Esophagus squamous epithelium (tissue), 5 donors: ENCODE results near the gene MYH8. TPM values are rescaled to one million over a fixed set of nuclear protein-coding genes. Genes with fewer than 3 reads are reported as not detected.

Experiments
- DNase-seq: peaks from one replicate; lab custom pipeline; 2025; lab: John Stamatoyannopoulos, UW
- H3K27ac ChIP-seq, 4 donors: fragments of 200-600 bp; sonication (generic); one replicate each; pipeline ENCODE4 v1.5.1; 2016 to 2019; ENCODE audit warnings: mild to moderate bottlenecking in 1 of 4
- H3K27me3 ChIP-seq, 4 donors: fragments of 200-600 bp; sonication (generic); 1 replicate in 3 of 4; 2 replicates in 1 of 4; pipeline versions ENCODE4 v1.5.1 to v1.6.0; 2017 to 2021; ENCODE audit warnings: antibody characterized with exemption in 1 of 4
- H3K36me3 ChIP-seq, 3 donors: fragments of 200-600 bp; sonication (generic); one replicate each; pipeline ENCODE4 v1.5.1; 2016 to 2019
- H3K4me1 ChIP-seq, 3 donors: fragments of 200-600 bp; sonication (generic); one replicate each; pipeline ENCODE4 v1.5.1; 2017 to 2019
- H3K4me3 ChIP-seq, 4 donors: fragments of 200-600 bp; sonication (generic); 1 replicate in 3 of 4; 2 replicates in 1 of 4; pipeline ENCODE4 v1.5.1; 2016 to 2019; ENCODE audit warnings: mild to moderate bottlenecking in 2 of 4, moderate library complexity in 1 of 4
- H3K9me3 ChIP-seq, 3 donors: fragments of 200-600 bp; sonication (generic); one replicate each; pipeline ENCODE4 v1.5.1; 2016 to 2019
- POLR2A ChIP-seq, 4 donors: fragments of 450-650 bp; IDR thresholded peaks; one replicate each; pipeline ENCODE4 v1.6.1; 2017; ENCODE audit warnings: antibody characterized with exemption in 4 of 4, mild to moderate bottlenecking in 4 of 4, moderate library complexity in 3 of 4
- WGBS, 2 donors: methylation state at CpG; one replicate each; pipeline ENCODE4 v1.1.5; 2018; 5-methylcytosine and 5-hydroxymethylcytosine counted together
- intact Hi-C: fragments of 100-400 bp; cut with DNase I; formaldehyde crosslinking; loops from one replicate; pipeline ENCODE4 v1.15.0; 2022
- total RNA-seq, 4 donors: library from RNA; depleted of rRNA; stranded (reverse); fragments of >200 nt; gene quantifications; one replicate each; pipeline ENCODE4 v1.1.0, GENCODE V29; 2016
- TF ChIP-seq, protein P1 (sequence below), 6 experiments: fragments of 450-650 bp in 4 of 6; fragments of 200-600 bp in 2 of 6; sonication (generic) in 2 of 6; IDR thresholded peaks; one replicate each; pipeline ENCODE4 v1.5.1; 2016 to 2019; ENCODE audit warnings: antibody characterized with exemption in 6 of 6, mild to moderate bottlenecking in 4 of 6, moderate library complexity in 4 of 6
- donor health status: DM: yes; HTN: yes; CAD: no.

The MYH8 gene
- total RNA-seq, 4 donors from 2014 or later, result not detected

DNA sequence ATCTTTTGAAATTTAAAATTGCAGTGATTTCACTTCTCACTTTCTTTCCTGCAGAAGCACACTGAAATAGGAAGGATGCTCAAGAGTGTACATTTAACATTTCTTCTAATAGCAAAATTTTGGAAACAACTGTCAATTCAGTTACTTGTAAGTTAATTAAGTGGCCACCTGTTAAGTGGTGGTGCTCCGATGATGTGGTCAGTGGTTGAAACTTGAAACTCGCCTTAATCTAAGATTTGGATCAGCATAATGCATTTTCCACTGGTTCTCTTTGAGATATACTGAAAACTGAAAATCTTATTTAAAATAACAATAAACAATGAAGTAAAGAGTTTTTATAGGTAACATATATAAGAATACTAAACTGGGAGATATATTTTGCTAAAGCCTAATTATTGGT is 7.0 kb upstream of the MYH8 start:
- Histone ChIP-seq H3K36me3 (no peaks in the 10 kb centered on the region), H3K4me3 (no peak overlapping the region), H3K4me1 (no peaks in the 10 kb centered on the region), H3K9me3 (no peaks in the 10 kb centered on the region), H3K27ac (no peak overlapping the region), H3K27me3 (no peaks in the 10 kb centered on the region)
- intact Hi-C loops, result no loop called here
- no peak for DNase-seq
- WGBS, 2 donors, result 83 to 85% methylated on average over 2 of the region's 2 CpGs
- no peak for TF ChIP-seq POLR2A (IDR thresholded peaks at IDR 0.05)
- TF ChIP-seq, protein P1, sequence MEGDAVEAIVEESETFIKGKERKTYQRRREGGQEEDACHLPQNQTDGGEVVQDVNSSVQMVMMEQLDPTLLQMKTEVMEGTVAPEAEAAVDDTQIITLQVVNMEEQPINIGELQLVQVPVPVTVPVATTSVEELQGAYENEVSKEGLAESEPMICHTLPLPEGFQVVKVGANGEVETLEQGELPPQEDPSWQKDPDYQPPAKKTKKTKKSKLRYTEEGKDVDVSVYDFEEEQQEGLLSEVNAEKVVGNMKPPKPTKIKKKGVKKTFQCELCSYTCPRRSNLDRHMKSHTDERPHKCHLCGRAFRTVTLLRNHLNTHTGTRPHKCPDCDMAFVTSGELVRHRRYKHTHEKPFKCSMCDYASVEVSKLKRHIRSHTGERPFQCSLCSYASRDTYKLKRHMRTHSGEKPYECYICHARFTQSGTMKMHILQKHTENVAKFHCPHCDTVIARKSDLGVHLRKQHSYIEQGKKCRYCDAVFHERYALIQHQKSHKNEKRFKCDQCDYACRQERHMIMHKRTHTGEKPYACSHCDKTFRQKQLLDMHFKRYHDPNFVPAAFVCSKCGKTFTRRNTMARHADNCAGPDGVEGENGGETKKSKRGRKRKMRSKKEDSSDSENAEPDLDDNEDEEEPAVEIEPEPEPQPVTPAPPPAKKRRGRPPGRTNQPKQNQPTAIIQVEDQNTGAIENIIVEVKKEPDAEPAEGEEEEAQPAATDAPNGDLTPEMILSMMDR (IDR thresholded peaks at IDR 0.05), result no peak

DNA sequence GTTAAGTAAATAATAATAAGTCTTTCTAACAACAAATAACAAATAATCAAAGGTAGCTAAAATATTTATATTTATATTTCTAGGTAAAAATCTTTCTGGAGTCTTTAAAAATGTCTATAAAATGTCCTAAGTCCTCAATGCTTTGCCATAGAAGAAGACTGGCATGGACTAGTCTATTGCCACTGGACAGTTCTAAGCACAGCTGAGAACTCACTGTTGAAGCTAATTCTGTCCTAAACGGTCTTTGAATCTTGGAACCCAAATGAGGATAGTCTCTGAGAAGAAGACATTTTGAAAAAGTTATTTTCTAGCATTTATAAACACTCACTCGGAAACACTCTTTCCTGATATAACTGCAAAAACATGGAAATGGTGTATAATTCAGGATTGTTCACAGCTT is 539 bp downstream of the MYH8 start:
- 56 to 58% methylated on average over 2 of the region's 2 CpGs for WGBS, 2 donors
- TF ChIP-seq POLR2A (IDR thresholded peaks at IDR 0.05), result no peak
- TF ChIP-seq, protein P1 (IDR thresholded peaks at IDR 0.05), result no peak

DNA sequence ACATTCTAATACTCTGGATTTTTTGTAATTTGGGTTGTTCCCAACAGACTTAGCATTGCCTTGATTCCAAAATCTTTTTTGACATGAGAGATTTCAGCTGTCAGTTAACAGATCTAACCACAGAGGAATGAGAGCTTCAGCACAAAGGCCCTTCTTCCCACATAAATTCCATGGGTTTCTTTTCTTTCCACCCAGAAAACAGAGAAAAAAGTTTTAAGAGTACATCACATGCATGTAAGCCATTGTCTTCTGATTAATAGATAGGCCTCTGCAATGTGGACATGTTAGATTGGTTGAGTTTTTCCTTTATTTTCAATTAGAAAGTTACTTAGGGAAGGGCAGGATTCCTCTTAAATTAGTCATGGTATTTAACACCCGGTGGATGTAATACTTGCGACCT is 939 bp downstream of the MYH8 start:
- intact Hi-C loops, result no loop called here

More for the DNA sequence above, 539 bp downstream of the MYH8 start:
- Histone ChIP-seq H3K4me3 (no peak overlapping the region), H3K27me3 (no peaks in the 10 kb centered on the region), H3K4me1 (no peaks in the 10 kb centered on the region), H3K27ac (no peak overlapping the region), H3K9me3 (no peaks in the 10 kb centered on the region), H3K36me3 (no peaks in the 10 kb centered on the region)
- no peak for DNase-seq
- intact Hi-C loops, result no loop called here

DNA sequence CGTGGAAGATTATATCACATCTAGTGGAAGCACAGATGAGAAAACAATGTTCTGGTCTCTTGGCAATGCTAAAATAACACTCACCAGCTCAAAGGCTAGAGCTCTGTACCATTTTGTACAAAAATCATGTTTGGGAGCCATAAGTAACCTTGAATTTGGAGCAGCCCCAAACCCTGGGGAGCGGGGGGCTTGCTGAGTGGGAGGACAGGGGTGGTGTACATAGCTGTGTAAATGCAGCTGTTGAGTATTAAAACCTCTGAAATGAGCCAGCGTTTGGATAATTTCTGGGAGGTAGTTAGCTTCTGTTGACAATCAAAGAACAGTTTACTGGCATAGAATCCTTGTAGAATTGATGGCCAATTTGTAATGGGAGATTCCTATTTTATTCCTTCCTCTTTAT is 4.3 kb downstream of the MYH8 start:
- 23 to 58% methylated on average over 3 of the region's 3 CpGs for WGBS, 2 donors
- TF ChIP-seq, protein P1 (IDR thresholded peaks at IDR 0.05), result no peak
- TF ChIP-seq POLR2A (IDR thresholded peaks at IDR 0.05), result no peak
- Histone ChIP-seq H3K27ac (no peak overlapping the region), H3K9me3 (no peaks in the 10 kb centered on the region), H3K4me3 (no peak overlapping the region), H3K36me3 (no peaks in the 10 kb centered on the region), H3K27me3 (no peaks in the 10 kb centered on the region), H3K4me1 (no peaks in the 10 kb centered on the region)
- no peak for DNase-seq
- intact Hi-C loops, result no loop called here

More for the DNA sequence above, 939 bp downstream of the MYH8 start:
- no peaks in the 10 kb centered on the region for H3K4me1 ChIP-seq
- no peak for DNase-seq
- 45 to 55% methylated on average over 2 of the region's 2 CpGs for WGBS, 2 donors
- TF ChIP-seq POLR2A (IDR thresholded peaks at IDR 0.05), result no peak
- TF ChIP-seq, protein P1 (IDR thresholded peaks at IDR 0.05), result no peak
- H3K4me3 ChIP-seq, result no peak overlapping the region
- H3K36me3 ChIP-seq, result no peaks in the 10 kb centered on the region
- H3K27me3 ChIP-seq, result no peaks in the 10 kb centered on the region
- no peak overlapping the region for H3K27ac ChIP-seq
- H3K9me3 ChIP-seq, result no peaks in the 10 kb centered on the region

DNA sequence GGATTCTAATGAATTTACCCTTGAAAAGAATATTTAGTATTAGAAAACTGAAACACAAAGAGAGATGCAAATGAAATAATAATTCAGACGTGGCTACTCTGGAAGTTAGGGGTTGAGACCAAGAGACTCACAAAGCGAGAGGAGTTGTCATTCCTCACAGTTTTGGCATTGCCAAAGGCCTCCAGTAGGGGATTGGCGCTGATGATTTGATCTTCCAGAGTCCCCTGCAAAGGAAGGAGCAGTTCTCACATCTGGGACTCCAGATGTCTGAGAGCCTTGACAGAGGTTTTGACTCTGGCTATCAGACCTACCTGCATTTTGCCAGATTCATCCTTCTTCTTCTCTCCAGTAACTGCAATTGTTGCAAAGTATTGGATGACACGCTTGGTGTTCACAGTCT is 6.6 kb downstream of the MYH8 start:
- DNase-seq, result no peak
- no peak for TF ChIP-seq POLR2A (IDR thresholded peaks at IDR 0.05)
- TF ChIP-seq, protein P1 (IDR thresholded peaks at IDR 0.05), result no peak
- H3K36me3 ChIP-seq, result no peaks in the 10 kb centered on the region
- H3K4me1 ChIP-seq, result no peaks in the 10 kb centered on the region
- intact Hi-C loops, result no loop called here
- H3K27me3 ChIP-seq, result no peaks in the 10 kb centered on the region
- no peak overlapping the region for H3K27ac ChIP-seq
- H3K4me3 ChIP-seq, result no peak overlapping the region
- WGBS, 2 donors, result 70 to 78% methylated on average over 4 of the region's 4 CpGs
- no peaks in the 10 kb centered on the region for H3K9me3 ChIP-seq
